MCF 10A (cell line): ENCODE results near the gene SLC12A6. TPM values are rescaled to one million over a fixed set of nuclear protein-coding genes. Genes with fewer than 3 reads are reported as not detected.
A peak's percentile ranks its signal among the peaks of the same experiment; 100 is the strongest.

Experiments used
- BruUV-seq: library from RNA; stranded (reverse); fragments of 400-500 nt; replicated peaks from 2 replicates; lab custom pipeline; 2021; lab: Mats Ljungman, UMichigan
- CTCF ChIA-PET: fragments of 300-600 bp; sonication (Branson Sonifier 250); formaldehyde crosslinking; extraction: SDS; loops from one replicate; lab custom pipeline; 2021; ENCODE audit warnings: antibody characterized with exemption, inconsistent platforms; lab: Yijun Ruan, JAX
- POLR2A ChIA-PET: fragments of 300-600, 350-650 bp; sonication (Branson Sonifier 250); formaldehyde crosslinking; extraction: SDS; loops from one replicate; lab custom pipeline; 2020; ENCODE audit warnings: antibody characterized with exemption, inconsistent platforms; lab: Yijun Ruan, JAX
- DNase-seq: peaks from one replicate; pipeline ENCODE4 v3.0.0-alpha.2; 2018; ENCODE audit not compliant: unreplicated experiment
- H3K27ac Mint-ChIP-seq: one replicate; pipeline ENCODE4 v1.8.0; 2022; ENCODE audit warnings: mild to moderate bottlenecking, low read depth, mixed read lengths; ENCODE audit not compliant: unreplicated experiment
- H3K27me3 Mint-ChIP-seq: one replicate; pipeline ENCODE4 v1.8.0; 2022; ENCODE audit warnings: mixed read lengths; ENCODE audit not compliant: insufficient read depth, unreplicated experiment
- H3K36me3 Mint-ChIP-seq: one replicate; pipeline ENCODE4 v1.8.0; 2022; ENCODE audit warnings: mild to moderate bottlenecking, moderate library complexity, mixed read lengths; ENCODE audit not compliant: insufficient read depth, unreplicated experiment
- H3K4me1 Mint-ChIP-seq: one replicate; pipeline ENCODE4 v1.8.0; 2022; ENCODE audit warnings: mixed read lengths; ENCODE audit not compliant: insufficient read depth, unreplicated experiment
- H3K4me3 Mint-ChIP-seq: one replicate; pipeline ENCODE4 v1.8.0; 2022; ENCODE audit warnings: mild to moderate bottlenecking, moderate library complexity, mixed read lengths; ENCODE audit not compliant: unreplicated experiment
- H3K9me3 Mint-ChIP-seq: one replicate; pipeline ENCODE4 v1.8.0; 2022; ENCODE audit warnings: mixed read lengths; ENCODE audit not compliant: unreplicated experiment
- intact Hi-C: fragments of 100-400 bp; cut with micrococcal nuclease; formaldehyde crosslinking; loops from 2 replicates; pipeline ENCODE4 v1.14.1; 2022
- total RNA-seq: library from RNA; stranded (reverse); gene quantifications from 2 replicates; pipeline ENCODE4 v1.2.3, GENCODE V29; 2022
- TF ChIP-seq, protein P1 (sequence below): fragments of 200-600 bp; IDR thresholded peaks from one replicate; pipeline ENCODE4 v1.8.0; 2022; ENCODE audit warnings: antibody characterized with exemption, mild to moderate bottlenecking; ENCODE audit not compliant: unreplicated experiment

SLC12A6 gene
- total RNA-seq, 1 experiment from 2014 or later, result 11.7 TPM

GRCh38 chr15:34360298-34360697, 22.7 kb upstream of the SLC12A6 start:
- DNase-seq, result no peak
- H3K4me3 Mint-ChIP-seq, result no peak overlapping the region
- peaks cover 29% of the 10 kb centered on the region for H3K36me3 Mint-ChIP-seq
- intact Hi-C loops, result no loop called here
- no peaks in the 10 kb centered on the region for H3K9me3 Mint-ChIP-seq
- H3K4me1 Mint-ChIP-seq, result peaks cover 8% of the 10 kb centered on the region
- TF ChIP-seq, protein P1, sequence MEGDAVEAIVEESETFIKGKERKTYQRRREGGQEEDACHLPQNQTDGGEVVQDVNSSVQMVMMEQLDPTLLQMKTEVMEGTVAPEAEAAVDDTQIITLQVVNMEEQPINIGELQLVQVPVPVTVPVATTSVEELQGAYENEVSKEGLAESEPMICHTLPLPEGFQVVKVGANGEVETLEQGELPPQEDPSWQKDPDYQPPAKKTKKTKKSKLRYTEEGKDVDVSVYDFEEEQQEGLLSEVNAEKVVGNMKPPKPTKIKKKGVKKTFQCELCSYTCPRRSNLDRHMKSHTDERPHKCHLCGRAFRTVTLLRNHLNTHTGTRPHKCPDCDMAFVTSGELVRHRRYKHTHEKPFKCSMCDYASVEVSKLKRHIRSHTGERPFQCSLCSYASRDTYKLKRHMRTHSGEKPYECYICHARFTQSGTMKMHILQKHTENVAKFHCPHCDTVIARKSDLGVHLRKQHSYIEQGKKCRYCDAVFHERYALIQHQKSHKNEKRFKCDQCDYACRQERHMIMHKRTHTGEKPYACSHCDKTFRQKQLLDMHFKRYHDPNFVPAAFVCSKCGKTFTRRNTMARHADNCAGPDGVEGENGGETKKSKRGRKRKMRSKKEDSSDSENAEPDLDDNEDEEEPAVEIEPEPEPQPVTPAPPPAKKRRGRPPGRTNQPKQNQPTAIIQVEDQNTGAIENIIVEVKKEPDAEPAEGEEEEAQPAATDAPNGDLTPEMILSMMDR, result no peak
- no peak overlapping the region for H3K27ac Mint-ChIP-seq
- H3K27me3 Mint-ChIP-seq, result no peaks in the 10 kb centered on the region
- ChIA-PET CTCF (interaction anchor here (0.6 to 2.6 kb wide), 8 partner anchors 8 to 1632 kb away, joined by 3 to 19 read pairs (median 4); partner anchors contain the start of genes NOP10 and NUTM1), POLR2A (interaction anchor here (1.7 to 1.8 kb wide), 2 partner anchors 17 to 42 kb away, joined by 4 to 6 read pairs; partner anchors contain the start of genes NOP10 and NUTM1)
- no TSS peak for BruUV-seq

GRCh38 chr15:34359416-34359815, 21.8 kb upstream of the SLC12A6 start:
- Mint-ChIP-seq H3K9me3 (no peaks in the 10 kb centered on the region), H3K4me1 (peaks cover 13% of the 10 kb centered on the region), H3K4me3 (no peak overlapping the region), H3K27me3 (no peaks in the 10 kb centered on the region), H3K36me3 (peaks cover 29% of the 10 kb centered on the region), H3K27ac (no peak overlapping the region)
- ChIA-PET POLR2A (interaction anchor here (1.7 to 1.8 kb wide), 2 partner anchors 17 to 41 kb away, joined by 4 to 6 read pairs; partner anchors contain the start of genes NOP10 and NUTM1), CTCF (interaction anchor here (0.8 to 2.6 kb wide), 4 partner anchors 9 to 1472 kb away, joined by 3 to 19 read pairs (median 6); partner anchors contain the start of genes NOP10 and NUTM1)
- intact Hi-C loops, result no loop called here
- TF ChIP-seq, protein P1, result no peak
- no peak for DNase-seq
- BruUV-seq, result no TSS peak

- peaks cover 29% of the 10 kb centered on the region for H3K36me3 Mint-ChIP-seq
- ChIA-PET CTCF (interaction anchor here (0.6 to 2.1 kb wide), 5 partner anchors 8 to 298 kb away, joined by 3 to 13 read pairs (median 3); partner anchors contain the start of gene LPCAT4), POLR2A (interaction anchor here (1.7 to 2.1 kb wide), 2 partner anchors 9 to 16 kb away, joined by 6 to 8 read pairs; partner anchors contain the start of genes LPCAT4, NOP10 and NUTM1)
- TF ChIP-seq, protein P1, result no peak
- H3K27me3 Mint-ChIP-seq, result no peaks in the 10 kb centered on the region
- H3K4me3 Mint-ChIP-seq, result no peak overlapping the region
- H3K4me1 Mint-ChIP-seq, result peaks cover 13% of the 10 kb centered on the region
- DNase-seq, result no peak
- BruUV-seq, result no TSS peak
- H3K9me3 Mint-ChIP-seq, result no peaks in the 10 kb centered on the region
- intact Hi-C loops, result no loop called here
- H3K27ac Mint-ChIP-seq, result no peak overlapping the region
Observed at GRCh38 chr15:34358948-34359347, 21.4 kb upstream of the SLC12A6 start.

GRCh38 chr15:34358367-34358766, 20.8 kb upstream of the SLC12A6 start:
- no peak overlapping the region for H3K27ac Mint-ChIP-seq
- no peaks in the 10 kb centered on the region for H3K9me3 Mint-ChIP-seq
- no peaks in the 10 kb centered on the region for H3K27me3 Mint-ChIP-seq
- TF ChIP-seq, protein P1, result peak; percentile 17
- DNase-seq, result no peak
- H3K36me3 Mint-ChIP-seq, result peaks cover 25% of the 10 kb centered on the region
- H3K4me1 Mint-ChIP-seq, result peaks cover 13% of the 10 kb centered on the region
- H3K4me3 Mint-ChIP-seq, result no peak overlapping the region
- intact Hi-C loops, result no loop called here
- CTCF ChIA-PET, result interaction anchor here (0.6 to 2.1 kb wide), 7 partner anchors 9 to 297 kb away, joined by 3 to 13 read pairs (median 4); partner anchors contain the start of genes LPCAT4 and NOP10
- POLR2A ChIA-PET, result interaction anchor here (0.7 to 2.1 kb wide), 3 partner anchors 9 to 116 kb away, joined by 3 to 8 read pairs (median 4); partner anchors contain the start of genes LPCAT4, NOP10 and NUTM1
- BruUV-seq, result no TSS peak
